Stimulated activated naive CD8-positive, alpha-beta T cell treated with anti-CD3 and anti-CD28 coated beads, Interleukin-15, amount 100 ng/mL, for 72 hours (primary cell): ENCODE measurements around the gene SEC16B.

Experiments
- ATAC-seq: fragments of 150-1000 bp; cut with Tn5 transposase; 2 replicates; pipeline ENCODE4 v1.10.0; 2021; ENCODE audit warnings: mild to moderate bottlenecking, moderate library complexity
- DNase-seq, 2 donors: peaks; one replicate each; pipeline ENCODE4 v3.0.0; 2021 to 2022
- H3K27ac Mint-ChIP-seq, 2 donors: one replicate each; pipeline ENCODE4 v1.8.0; 2022; ENCODE audit warnings: mild to moderate bottlenecking in 2 of 2, mixed read lengths in 2 of 2, moderate library complexity in 2 of 2
- H3K27me3 Mint-ChIP-seq: one replicate; pipeline ENCODE4 v1.8.0; 2022; ENCODE audit warnings: mixed read lengths
- H3K4me1 Mint-ChIP-seq: one replicate; pipeline ENCODE4 v1.8.0; 2022; ENCODE audit warnings: mild to moderate bottlenecking, mixed read lengths
- H3K4me3 Mint-ChIP-seq, 2 donors: one replicate each; pipeline ENCODE4 v1.8.0; 2022; ENCODE audit warnings: mild to moderate bottlenecking in 2 of 2, mixed read lengths in 2 of 2, moderate library complexity in 1 of 2
- H3K9me3 Mint-ChIP-seq, 2 donors: one replicate each; pipeline ENCODE4 v1.8.0; 2022; ENCODE audit warnings: mixed read lengths in 2 of 2

The SEC16B gene

DNA sequence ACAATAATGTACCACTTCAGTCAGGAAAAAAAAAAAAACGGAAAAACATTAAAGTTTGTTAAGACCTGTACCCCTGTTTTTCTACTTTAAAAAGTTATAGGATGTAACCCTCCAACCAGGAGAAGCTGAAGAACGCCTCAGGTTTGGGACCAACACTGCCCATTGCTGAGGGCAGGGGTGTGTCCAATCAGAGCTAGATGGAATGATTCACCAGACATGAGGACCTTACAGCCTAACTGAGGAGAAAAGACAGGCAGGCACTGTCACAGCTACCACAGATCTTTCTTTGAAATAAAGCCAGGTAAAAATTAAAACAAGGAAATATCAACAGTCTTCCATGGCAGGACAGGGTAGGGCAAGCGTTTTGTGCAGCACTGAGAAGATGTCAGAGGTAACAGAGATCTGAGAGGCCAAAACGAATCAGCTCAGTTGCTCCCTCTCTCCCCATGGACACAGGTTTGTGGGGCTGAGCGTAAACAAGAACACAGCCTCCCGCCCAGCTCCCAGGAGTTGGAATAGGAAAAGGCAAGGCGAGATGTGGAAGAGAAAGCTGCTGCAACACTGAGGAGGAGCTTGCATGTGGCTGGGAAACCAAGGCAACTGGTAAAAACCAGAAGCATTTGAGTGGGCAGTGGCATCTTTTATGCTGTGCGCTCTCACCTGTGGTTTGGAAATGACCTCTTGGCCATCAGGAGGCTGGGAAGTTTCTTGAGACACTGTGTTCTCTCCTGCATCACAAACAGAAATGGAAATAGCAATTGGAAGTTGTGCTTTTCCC, 34.0 kb downstream of the SEC16B start:
- Mint-ChIP-seq H3K4me3 (no peak overlapping the region), H3K27ac (no peak overlapping the region), H3K4me1 (no peaks in the 10 kb centered on the region), H3K9me3 (no peaks in the 10 kb centered on the region), H3K27me3 (no peaks in the 10 kb centered on the region)
- no peak for DNase-seq
- no peak for ATAC-seq

DNA sequence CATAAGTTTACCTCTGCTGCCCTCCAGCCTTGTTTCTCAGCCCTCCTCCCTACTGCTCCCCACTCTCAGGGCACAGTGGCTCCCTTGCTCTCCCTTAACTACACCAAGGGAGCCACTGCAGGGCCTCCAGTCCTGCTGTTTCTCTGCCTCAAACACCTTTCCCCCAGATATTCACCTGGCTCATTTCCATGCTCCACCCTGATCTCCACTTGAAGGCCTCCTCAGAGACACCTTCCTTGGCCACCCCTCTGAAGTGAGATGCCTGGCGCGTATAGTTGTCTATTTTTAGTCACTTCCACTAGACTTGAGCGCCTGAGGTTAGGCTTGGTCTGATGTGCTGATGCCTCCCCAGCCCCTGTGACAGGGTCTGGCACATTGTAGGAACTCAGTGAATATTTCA, 34.9 kb downstream of the SEC16B start:
- Mint-ChIP-seq H3K4me3 (no peak overlapping the region), H3K27ac (no peak overlapping the region), H3K9me3 (no peaks in the 10 kb centered on the region), H3K27me3 (no peaks in the 10 kb centered on the region), H3K4me1 (no peaks in the 10 kb centered on the region)
- no peak for DNase-seq
- ATAC-seq: no peak

DNA sequence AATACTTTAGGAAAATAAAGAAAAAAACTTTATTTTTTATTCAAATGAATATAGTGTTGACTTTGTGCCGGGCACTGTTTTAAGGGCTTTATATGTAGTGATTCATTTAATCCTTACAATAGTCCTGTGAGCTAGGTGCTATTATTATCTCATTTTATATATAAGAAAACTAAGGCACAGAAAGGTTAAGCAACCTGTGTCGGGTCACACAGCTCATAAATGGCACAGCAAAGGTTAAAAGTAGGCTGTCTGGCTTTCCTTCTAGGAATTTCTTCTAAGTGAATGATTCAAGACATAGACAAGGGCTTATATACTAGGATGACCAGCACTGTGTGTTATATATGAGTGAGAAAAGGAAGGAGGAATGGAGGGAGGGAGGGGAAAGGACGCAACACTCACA, 35.4 kb downstream of the SEC16B start:
- ATAC-seq: no peak
- Mint-ChIP-seq H3K27ac (no peak overlapping the region), H3K27me3 (no peaks in the 10 kb centered on the region), H3K4me1 (no peaks in the 10 kb centered on the region), H3K9me3 (no peaks in the 10 kb centered on the region), H3K4me3 (no peak overlapping the region)
- no peak for DNase-seq

DNA sequence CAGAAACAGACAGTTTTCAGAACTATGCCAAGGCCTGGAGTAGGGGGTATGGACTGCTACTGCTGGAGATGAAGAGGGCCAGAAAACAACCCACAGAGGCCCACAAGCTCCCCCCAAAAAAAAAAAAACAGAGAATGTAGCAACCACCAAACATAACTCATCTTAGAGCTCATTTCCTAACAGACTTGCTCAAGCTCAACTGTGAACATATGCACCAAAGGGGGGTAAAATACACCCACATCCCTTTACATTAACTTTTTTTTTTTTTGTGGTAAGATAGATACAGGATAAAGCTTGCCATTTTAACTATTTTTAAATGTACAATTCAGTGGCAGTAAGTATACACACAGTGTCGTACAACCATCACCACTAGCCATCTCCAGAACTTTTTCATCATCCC, 36.0 kb downstream of the SEC16B start:
- DNase-seq (no peak), ATAC-seq (no peak)
- no peak overlapping the region for H3K27ac Mint-ChIP-seq

DNA sequence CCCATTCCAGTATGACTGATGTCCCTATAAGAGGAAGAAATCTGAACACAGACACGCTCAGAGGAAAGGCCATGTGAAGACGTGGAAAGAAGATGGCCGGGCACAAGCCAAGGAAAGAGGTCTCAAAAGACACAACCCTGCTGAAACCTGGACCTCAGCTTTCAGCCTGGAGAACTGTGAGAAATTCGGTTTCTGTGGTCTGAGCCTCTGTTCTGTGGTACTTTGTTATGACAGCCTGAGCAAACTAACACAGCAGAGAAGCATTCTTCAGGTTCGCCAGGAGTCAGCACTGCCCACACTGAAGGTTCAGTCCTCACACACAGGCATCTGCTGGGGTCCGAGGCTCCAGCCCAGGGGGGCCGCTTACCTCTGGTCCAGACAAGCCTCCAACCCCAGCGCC, 37.7 kb downstream of the SEC16B start:
- ATAC-seq (no peak), DNase-seq (no peak)
- no peak overlapping the region for H3K27ac Mint-ChIP-seq
- no peaks in the 10 kb centered on the region for H3K27me3 Mint-ChIP-seq
- H3K4me3 Mint-ChIP-seq: no peak overlapping the region
- H3K9me3 Mint-ChIP-seq: no peaks in the 10 kb centered on the region
- no peaks in the 10 kb centered on the region for H3K4me1 Mint-ChIP-seq

More for the DNA sequence above, 36.0 kb downstream of the SEC16B start:
- no peak overlapping the region for H3K4me3 Mint-ChIP-seq
- H3K4me1 Mint-ChIP-seq: no peaks in the 10 kb centered on the region
- H3K27me3 Mint-ChIP-seq: no peaks in the 10 kb centered on the region
- H3K9me3 Mint-ChIP-seq: no peaks in the 10 kb centered on the region

DNA sequence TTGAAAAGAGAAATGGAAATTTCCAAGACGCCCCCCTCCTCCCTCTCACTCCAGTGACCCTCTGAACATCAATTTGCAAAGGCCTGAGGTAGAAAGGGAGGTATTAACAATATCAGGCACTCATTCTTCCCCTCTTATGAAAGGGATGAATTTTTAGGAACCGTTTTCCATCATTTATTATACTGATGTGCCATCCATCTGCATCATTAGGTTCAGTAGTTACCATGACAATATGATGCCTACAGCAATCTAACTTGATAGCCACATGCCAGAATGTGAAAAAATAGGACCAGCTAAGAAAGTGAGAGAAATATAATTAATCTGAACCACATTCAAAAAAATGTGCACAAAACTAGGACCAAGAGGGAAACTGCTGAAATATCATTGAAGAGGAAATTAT, 40.9 kb downstream of the SEC16B start:
- Mint-ChIP-seq H3K4me1 (no peaks in the 10 kb centered on the region), H3K27ac (no peak overlapping the region), H3K27me3 (no peaks in the 10 kb centered on the region), H3K4me3 (no peak overlapping the region), H3K9me3 (no peaks in the 10 kb centered on the region)
- ATAC-seq (no peak), DNase-seq (no peak)

DNA sequence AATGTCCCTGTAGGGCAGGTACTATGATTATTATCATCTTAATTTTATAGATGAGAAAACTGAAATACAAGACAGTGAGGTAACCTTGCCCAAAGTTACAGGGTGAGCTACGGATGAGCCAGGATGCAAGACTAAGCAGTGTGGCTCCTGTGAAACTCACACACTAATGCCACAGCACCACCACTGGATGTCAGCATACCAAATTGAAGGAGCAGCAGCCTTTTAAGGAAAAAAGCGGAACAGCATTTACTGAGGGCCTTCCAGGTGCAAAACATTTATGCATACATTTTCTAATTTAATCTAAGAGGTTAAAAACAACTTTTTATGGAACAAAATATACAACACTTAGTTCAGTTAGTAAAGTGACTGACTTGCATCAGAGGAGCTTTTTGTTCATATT, 41.7 kb downstream of the SEC16B start:
- Mint-ChIP-seq H3K4me1 (no peaks in the 10 kb centered on the region), H3K4me3 (no peak overlapping the region), H3K9me3 (no peaks in the 10 kb centered on the region), H3K27ac (no peak overlapping the region), H3K27me3 (no peaks in the 10 kb centered on the region)
- ATAC-seq (no peak), DNase-seq (no peak)

DNA sequence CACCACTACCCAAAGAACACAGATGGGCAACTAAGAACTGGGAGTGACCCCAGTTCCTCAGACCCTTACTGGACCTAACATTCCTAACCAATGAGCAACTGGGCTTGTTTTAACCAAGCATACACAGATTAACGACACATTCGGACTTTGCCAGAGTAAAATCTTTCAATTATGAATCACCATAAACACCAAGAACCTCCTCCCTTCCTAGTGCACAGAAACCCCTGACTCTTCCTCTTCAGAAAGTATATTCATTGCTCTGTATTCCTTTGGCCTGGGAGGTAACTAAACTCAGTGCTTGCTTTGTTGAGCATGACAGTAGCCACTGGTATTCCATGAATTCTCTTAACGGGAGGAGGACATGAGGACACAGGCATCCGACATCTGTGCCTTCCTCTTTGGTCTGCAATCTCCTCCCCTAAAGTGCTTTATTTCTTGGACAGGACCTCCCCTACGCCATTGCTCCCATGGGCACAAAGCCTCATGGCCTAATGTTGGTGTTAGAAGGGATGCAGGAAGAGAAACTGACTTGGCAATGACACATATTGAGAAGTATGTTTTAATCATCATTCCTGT, 42.7 kb downstream of the SEC16B start:
- no peak for ATAC-seq
- Mint-ChIP-seq H3K27ac (no peak overlapping the region), H3K4me3 (no peak overlapping the region), H3K27me3 (no peaks in the 10 kb centered on the region), H3K9me3 (no peaks in the 10 kb centered on the region), H3K4me1 (no peaks in the 10 kb centered on the region)
- DNase-seq: no peak

DNA sequence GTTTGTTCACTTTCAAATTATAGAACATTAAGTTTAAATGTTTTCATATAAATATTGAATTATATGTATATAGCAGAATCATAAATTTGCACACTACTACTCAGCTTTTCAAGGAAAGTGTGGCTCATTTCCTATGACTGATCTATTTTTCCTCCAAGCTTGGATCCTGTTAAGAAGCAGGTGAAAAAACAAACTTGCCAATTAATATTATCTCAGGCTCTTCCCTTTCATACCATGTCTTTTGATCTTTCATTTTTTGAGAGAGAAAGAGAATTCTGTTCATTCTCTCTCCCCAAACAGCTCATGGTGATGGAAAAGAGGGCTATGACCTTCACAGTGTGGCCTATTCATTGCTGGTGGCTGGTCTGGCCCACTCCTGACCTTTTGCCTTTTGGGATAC, 43.7 kb downstream of the SEC16B start:
- DNase-seq (no peak), ATAC-seq (no peak)
- Mint-ChIP-seq H3K27ac (no peak overlapping the region), H3K4me1 (no peaks in the 10 kb centered on the region), H3K27me3 (no peaks in the 10 kb centered on the region), H3K4me3 (no peak overlapping the region), H3K9me3 (no peaks in the 10 kb centered on the region)

DNA sequence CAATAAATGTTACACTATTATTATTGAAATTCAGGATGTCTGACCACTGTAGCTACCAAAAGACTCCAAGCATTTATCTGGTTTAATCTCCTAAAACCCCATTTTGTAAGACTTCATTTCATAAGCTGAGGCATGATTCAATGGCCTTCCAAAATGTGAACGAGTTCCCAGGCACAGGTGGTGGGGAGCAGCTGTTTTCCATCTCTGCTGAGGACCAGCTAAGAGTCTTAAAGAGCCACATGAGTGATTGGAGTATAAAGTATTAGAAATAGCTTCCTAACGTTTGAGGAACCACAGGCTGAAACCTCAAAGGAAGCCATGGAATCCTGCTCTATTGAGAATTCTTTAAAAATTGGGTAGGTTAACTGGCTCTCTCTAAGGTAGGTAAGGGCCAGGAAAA, 44.9 kb downstream of the SEC16B start:
- no peak overlapping the region for H3K4me3 Mint-ChIP-seq
- no peak overlapping the region for H3K27ac Mint-ChIP-seq
- no peaks in the 10 kb centered on the region for H3K4me1 Mint-ChIP-seq
- ATAC-seq: no peak
- no peaks in the 10 kb centered on the region for H3K9me3 Mint-ChIP-seq
- no peaks in the 10 kb centered on the region for H3K27me3 Mint-ChIP-seq
- DNase-seq: no peak

DNA sequence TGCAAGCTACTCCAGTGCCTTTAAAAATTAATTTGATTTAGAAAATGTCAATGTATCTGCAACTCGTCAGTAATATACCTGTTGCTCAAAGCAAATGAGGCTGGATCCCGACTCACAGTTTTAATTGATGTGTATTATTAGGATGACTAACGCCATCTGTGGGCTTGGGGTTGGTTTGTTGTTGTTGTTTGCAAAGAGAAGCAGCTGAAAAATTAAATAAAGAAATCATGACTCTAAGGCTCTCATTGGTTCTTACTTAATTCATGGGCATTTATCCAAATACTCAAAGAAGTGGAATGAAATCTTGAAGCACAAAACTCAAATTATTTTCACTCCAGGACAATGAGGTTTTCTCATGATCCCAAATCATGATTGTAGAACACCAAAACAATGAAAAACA, 46.4 kb downstream of the SEC16B start:
- ATAC-seq (no peak), DNase-seq (no peak)
- H3K27ac Mint-ChIP-seq: no peak overlapping the region
- no peaks in the 10 kb centered on the region for H3K4me1 Mint-ChIP-seq
- H3K27me3 Mint-ChIP-seq: no peaks in the 10 kb centered on the region
- H3K4me3 Mint-ChIP-seq: no peak overlapping the region
- H3K9me3 Mint-ChIP-seq: no peaks in the 10 kb centered on the region

DNA sequence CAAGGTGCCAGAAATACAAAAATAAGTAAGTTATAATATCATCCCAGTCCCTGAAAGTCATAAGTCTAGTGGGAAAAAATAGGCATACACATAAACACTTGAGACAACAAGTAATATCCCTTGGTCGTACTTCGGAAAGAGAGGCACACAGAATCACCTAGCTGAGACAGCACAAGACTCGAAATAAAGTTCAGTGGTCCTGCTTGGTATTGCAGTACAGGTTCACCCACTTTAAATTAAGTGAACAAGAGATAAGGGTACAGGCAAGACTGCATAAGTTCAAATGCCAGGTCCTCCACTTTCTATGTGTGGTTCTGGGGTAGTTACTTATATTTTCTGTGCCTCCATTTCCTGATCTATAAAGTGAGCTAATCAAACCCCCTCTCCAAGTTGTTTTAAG, 47.6 kb downstream of the SEC16B start:
- H3K4me1 Mint-ChIP-seq: no peaks in the 10 kb centered on the region
- no peaks in the 10 kb centered on the region for H3K9me3 Mint-ChIP-seq
- H3K27ac Mint-ChIP-seq: no peak overlapping the region
- H3K27me3 Mint-ChIP-seq: no peaks in the 10 kb centered on the region
- DNase-seq (no peak), ATAC-seq (no peak)
- H3K4me3 Mint-ChIP-seq: no peak overlapping the region

DNA sequence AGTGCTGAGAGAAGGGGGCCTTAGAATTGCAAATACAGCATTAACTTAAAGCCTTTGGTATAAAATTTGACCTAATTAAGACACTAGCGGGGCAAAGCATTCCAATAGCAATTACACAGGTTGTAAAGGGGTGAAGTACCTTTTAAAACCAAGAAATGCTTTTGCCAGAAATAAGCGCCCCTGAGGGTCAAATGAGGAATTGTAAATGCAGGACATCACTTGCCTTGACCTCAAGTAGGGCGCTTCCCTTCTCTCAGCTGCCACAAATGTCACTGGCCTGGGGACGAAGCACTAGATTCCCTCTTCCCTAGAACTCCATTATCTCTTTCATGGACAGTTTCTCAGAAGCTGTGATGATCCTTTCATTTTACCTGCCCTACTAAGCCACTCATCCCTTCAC, 48.3 kb downstream of the SEC16B start:
- Mint-ChIP-seq H3K9me3 (no peaks in the 10 kb centered on the region), H3K4me3 (no peak overlapping the region), H3K4me1 (no peaks in the 10 kb centered on the region), H3K27me3 (no peaks in the 10 kb centered on the region), H3K27ac (no peak overlapping the region)
- ATAC-seq (no peak), DNase-seq (no peak)

DNA sequence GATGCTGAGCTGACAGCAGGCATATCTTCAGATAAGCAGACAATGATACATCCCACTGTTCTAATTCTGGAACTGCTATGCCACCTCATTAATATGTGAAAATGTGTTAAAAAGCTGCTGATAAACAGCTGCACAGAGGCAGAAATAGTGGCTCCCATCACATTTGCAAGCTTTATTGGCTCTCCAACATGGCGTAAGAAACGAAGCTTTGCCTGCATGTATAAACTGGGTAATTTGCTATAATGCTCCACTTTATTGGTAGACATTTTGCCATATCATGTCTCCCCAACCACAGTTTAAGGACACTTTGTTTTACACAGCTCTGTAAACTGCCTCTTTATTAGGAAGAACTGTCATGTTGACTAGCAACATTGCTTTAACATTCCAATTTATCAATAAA, 49.8 kb downstream of the SEC16B start:
- no peak for DNase-seq
- Mint-ChIP-seq H3K27ac (no peak overlapping the region), H3K4me1 (no peaks in the 10 kb centered on the region), H3K9me3 (no peaks in the 10 kb centered on the region), H3K4me3 (no peak overlapping the region), H3K27me3 (no peaks in the 10 kb centered on the region)
- no peak for ATAC-seq

DNA sequence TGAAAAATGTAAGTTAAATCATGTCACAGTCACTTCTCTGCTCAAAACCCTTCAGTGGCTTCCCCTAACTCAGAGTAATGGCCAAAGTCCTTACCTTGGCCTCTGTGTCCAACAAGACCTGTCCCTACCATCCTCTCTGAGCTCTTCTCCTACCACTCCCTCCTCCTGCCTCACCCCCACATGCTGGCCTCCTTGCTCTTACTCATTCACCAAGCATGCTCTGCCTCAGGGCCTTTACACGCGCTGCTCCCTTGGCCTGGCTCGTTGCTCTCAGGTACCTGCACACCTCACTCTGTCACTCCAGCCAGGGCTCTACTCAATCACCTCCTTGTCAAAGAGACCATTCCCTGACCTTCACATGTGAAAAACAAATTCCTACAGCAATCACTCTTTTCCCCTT, 54.2 kb downstream of the SEC16B start:
- ATAC-seq (peak; percentile 23), DNase-seq (no peak)
- Mint-ChIP-seq H3K4me1 (no peaks in the 10 kb centered on the region), H3K27ac (no peak overlapping the region), H3K27me3 (no peaks in the 10 kb centered on the region), H3K4me3 (no peak overlapping the region), H3K9me3 (no peaks in the 10 kb centered on the region)

DNA sequence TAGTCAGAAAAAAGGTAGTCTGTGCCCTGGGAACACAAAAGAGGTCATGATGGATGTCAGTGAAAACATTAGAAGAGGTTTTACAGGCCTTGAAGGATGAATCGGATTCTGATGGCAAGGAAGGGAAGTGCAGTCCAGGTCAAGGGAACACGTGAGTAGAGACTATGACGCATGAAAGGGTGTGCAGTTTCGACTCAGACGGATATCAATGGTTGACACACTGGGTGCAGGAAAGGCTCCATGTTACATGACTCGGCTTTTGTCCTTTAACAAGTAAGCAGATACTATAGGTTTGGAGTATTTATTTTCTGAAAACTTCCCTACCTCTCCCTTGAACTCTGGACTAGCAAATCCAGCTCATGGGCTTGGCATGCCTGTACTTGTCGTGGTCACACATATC, 55.3 kb downstream of the SEC16B start:
- Mint-ChIP-seq H3K27me3 (peaks cover 6% of the 10 kb centered on the region), H3K27ac (no peak overlapping the region), H3K4me1 (no peaks in the 10 kb centered on the region), H3K9me3 (peaks cover 5 to 8% of the 10 kb centered on the region in 2 donors), H3K4me3 (no peak overlapping the region)
- DNase-seq (no peak), ATAC-seq (no peak)
